PC-3 (cell line): ENCODE results near the gene PLEKHG2.

Source experiments
- CTCF ChIP-seq: fragments of 300-600 bp; sonication (generic); conservative IDR thresholded peaks from 2 replicates; pipeline ENCODE4 v1.5.1; 2017; ENCODE audit warnings: antibody characterized with exemption, low read depth, mild to moderate bottlenecking, low read length
- EZH2 ChIP-seq: fragments of 300-600 bp; sonication (generic); IDR thresholded peaks from one replicate; pipeline ENCODE4 v1.6.1; 2017; ENCODE audit warnings: antibody characterized with exemption, mild to moderate bottlenecking, low read length; ENCODE audit not compliant: unreplicated experiment

DNA sequence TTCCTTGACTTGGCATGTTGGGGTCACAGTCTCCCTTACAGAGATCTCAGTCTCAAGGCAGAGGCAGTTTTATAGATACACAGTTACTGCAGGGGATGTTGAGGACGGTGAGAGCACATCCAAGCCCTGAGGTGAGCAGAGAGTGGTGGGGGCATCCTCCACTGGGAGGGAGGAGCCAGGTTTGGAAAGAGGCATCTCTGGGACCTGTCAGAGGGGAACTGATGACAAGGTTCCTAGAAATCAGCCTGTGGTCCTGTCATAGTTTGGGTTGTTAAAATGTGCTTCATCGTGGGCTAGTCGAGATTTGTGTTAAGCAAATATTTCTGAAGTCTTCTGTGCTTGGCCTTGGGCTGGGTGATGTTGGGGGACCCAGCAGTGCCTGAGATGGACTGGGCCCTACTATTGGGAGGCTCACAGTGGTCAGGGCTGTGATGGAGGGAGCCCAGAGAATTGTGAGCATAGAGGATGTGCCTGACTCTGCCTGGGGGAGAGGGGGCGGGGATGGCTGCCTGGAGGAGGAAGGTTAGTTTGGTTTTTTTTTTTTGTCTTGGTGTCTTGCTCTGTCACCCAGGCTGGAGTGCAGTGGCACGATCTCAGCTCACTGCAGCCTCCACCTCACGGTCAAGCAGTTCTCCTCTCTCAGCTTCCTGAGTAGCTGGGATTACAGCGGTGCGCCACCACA is 36.8 kb downstream of the PLEKHG2 start:
- no peak for TF ChIP-seq CTCF
- no peak for TF ChIP-seq EZH2
